GM18517 (cell line): ENCODE measurements around the gene NT5DC3.

Experiments
- ATAC-seq: cut with Tn5 transposase; IDR thresholded peaks from one replicate; pipeline ENCODE4 v1.9.1; 2021; ENCODE audit warnings: mild to moderate bottlenecking, moderate library complexity; ENCODE audit not compliant: unreplicated experiment

Gene NT5DC3

GRCh38 chr12:103833095-103833775, 7.8 kb downstream of the NT5DC3 start:
- ATAC-seq, result no peak

GRCh38 chr12:103832048-103832997, 8.7 kb downstream of the NT5DC3 start:
- ATAC-seq, result no peak

GRCh38 chr12:103830730-103831320, 10.2 kb downstream of the NT5DC3 start:
- ATAC-seq, result no peak

- ATAC-seq, result no peak
Measured at GRCh38 chr12:103830025-103830725, 10.9 kb downstream of the NT5DC3 start.

- no peak for ATAC-seq
Measured at GRCh38 chr12:103829092-103829491, 11.9 kb downstream of the NT5DC3 start.

- no peak for ATAC-seq
Measured at GRCh38 chr12:103827911-103828391, 13.1 kb downstream of the NT5DC3 start.

GRCh38 chr12:103824845-103825244, 16.2 kb downstream of the NT5DC3 start:
- ATAC-seq, result no peak

GRCh38 chr12:103824290-103824689, 16.7 kb downstream of the NT5DC3 start:
- no peak for ATAC-seq

- ATAC-seq, result no peak
Measured at GRCh38 chr12:103823871-103824270, 17.2 kb downstream of the NT5DC3 start.

- ATAC-seq, result no peak
Measured at GRCh38 chr12:103821773-103822172, 19.3 kb downstream of the NT5DC3 start.

GRCh38 chr12:103820881-103821489, 20.0 kb downstream of the NT5DC3 start:
- ATAC-seq, result no peak

GRCh38 chr12:103820361-103820760, 20.7 kb downstream of the NT5DC3 start:
- no peak for ATAC-seq

GRCh38 chr12:103819892-103820291, 21.1 kb downstream of the NT5DC3 start:
- no peak for ATAC-seq

GRCh38 chr12:103819312-103819711, 21.7 kb downstream of the NT5DC3 start:
- no peak for ATAC-seq

GRCh38 chr12:103817791-103818190, 23.2 kb downstream of the NT5DC3 start:
- no peak for ATAC-seq

GRCh38 chr12:103816663-103817062, 24.4 kb downstream of the NT5DC3 start:
- ATAC-seq, result no peak

GRCh38 chr12:103814436-103814835, 26.6 kb downstream of the NT5DC3 start:
- no peak for ATAC-seq

GRCh38 chr12:103813949-103814348, 27.1 kb downstream of the NT5DC3 start:
- no peak for ATAC-seq

- no peak for ATAC-seq
Measured at GRCh38 chr12:103813426-103813825, 27.6 kb downstream of the NT5DC3 start.

- ATAC-seq, result no peak
Measured at GRCh38 chr12:103812789-103813188, 28.2 kb downstream of the NT5DC3 start.
